NCI-H446 treated with DMSO at 0.1 percent for 48 hours (cell line): ENCODE results near the gene RBBP4.
"Not testable (repeated sequence)": the region's sequence is repeated elsewhere in the genome, so short reads cannot be mapped to it uniquely, and the experiment has no call there.

Source experiments
- DNase-seq: peaks from one replicate; lab custom pipeline; 2025; lab: John Stamatoyannopoulos, UW

RBBP4 gene

GRCh38 chr1:32650752-32651460 is at the start of gene RBBP4:
TSS of gene RBBP4 (plus strand) at chr1:32651208. CDS start at chr1:32651307, 99 bp downstream.
- peak; percentile 96 for DNase-seq

GRCh38 chr1:32605711-32606424 is 45.1 kb upstream of the RBBP4 start:
- no peak for DNase-seq

GRCh38 chr1:32606565-32607371 is 44.2 kb upstream of the RBBP4 start:
- no peak for DNase-seq

- DNase-seq = no peak
Observed at GRCh38 chr1:32609180-32609579, 41.8 kb upstream of the RBBP4 start.

GRCh38 chr1:32611859-32612188 is 39.2 kb upstream of the RBBP4 start:
- DNase-seq = no peak

GRCh38 chr1:32612189-32612881 is 38.7 kb upstream of the RBBP4 start:
- peak; percentile 18 for DNase-seq

- DNase-seq = no peak
Observed at GRCh38 chr1:32613472-32613871, 37.5 kb upstream of the RBBP4 start.

GRCh38 chr1:32618673-32619221 is 32.3 kb upstream of the RBBP4 start:
- DNase-seq = no peak

GRCh38 chr1:32619701-32620485 is 31.1 kb upstream of the RBBP4 start:
- DNase-seq = no peak

- DNase-seq = no peak
Observed at GRCh38 chr1:32622205-32622604, 28.8 kb upstream of the RBBP4 start.

GRCh38 chr1:32622806-32623681 is 28.0 kb upstream of the RBBP4 start:
- DNase-seq = no peak

GRCh38 chr1:32623775-32624174 is 27.2 kb upstream of the RBBP4 start:
- DNase-seq = no peak

- DNase-seq = no peak
Observed at GRCh38 chr1:32626176-32626575, 24.8 kb upstream of the RBBP4 start.

GRCh38 chr1:32627596-32628162 is 23.3 kb upstream of the RBBP4 start:
- DNase-seq = no peak

- DNase-seq = not testable (repeated sequence)
Observed at GRCh38 chr1:32630173-32630572, 20.8 kb upstream of the RBBP4 start.

- no peak for DNase-seq
Observed at GRCh38 chr1:32632829-32633228, 18.2 kb upstream of the RBBP4 start.

- DNase-seq = no peak
Observed at GRCh38 chr1:32635508-32636277, 15.3 kb upstream of the RBBP4 start.

- DNase-seq = no peak
Observed at GRCh38 chr1:32636914-32637645, 13.9 kb upstream of the RBBP4 start.
